HL-60 (cell line): ENCODE data around the gene EPS8L1.

ENCODE experiments used
- DNase-seq, 2 experiments: peaks; one replicate each; pipeline ENCODE4 v3.0.0-alpha.2; 2010 to 2020; ENCODE audit warnings: low read depth in 1 of 2, low spot score in 1 of 2
- H3K27ac ChIP-seq: fragments of 250-450 bp; sonication (Bioruptor Pico); replicated peaks from 2 replicates; pipeline ENCODE4 v1.5.1; 2020; ENCODE audit warnings: mild to moderate bottlenecking, moderate library complexity
- H3K27me3 ChIP-seq: fragments of 250-450 bp; sonication (Bioruptor Pico); 2 replicates; pipeline ENCODE4 v1.5.1; 2021; ENCODE audit warnings: mild to moderate bottlenecking, moderate library complexity; ENCODE audit not compliant: insufficient read depth, poor library complexity, severe bottlenecking
- H3K4me3 ChIP-seq: replicated peaks from 2 replicates; pipeline ENCODE4 v1.5.1; 2011; ENCODE audit warnings: mild to moderate bottlenecking, control low read depth, low read length; ENCODE audit not compliant: insufficient read depth
- GABPA ChIP-seq: IDR thresholded peaks from 2 replicates; pipeline ENCODE4 v1.6.1; 2012; ENCODE audit warnings: low read depth
- POLR2AphosphoS5 ChIP-seq: IDR thresholded peaks from 2 replicates; pipeline ENCODE4 v1.6.1; 2012; ENCODE audit warnings: low read depth
- SPI1 ChIP-seq: IDR thresholded peaks from 2 replicates; pipeline ENCODE4 v1.6.1; 2012; ENCODE audit warnings: low read depth, mild to moderate bottlenecking, borderline replicate concordance
- TF ChIP-seq, protein P1 (sequence below): IDR thresholded peaks from 2 replicates; pipeline ENCODE4 v1.6.1; 2012; ENCODE audit warnings: low read depth; ENCODE audit not compliant: insufficient replicate concordance
- TF ChIP-seq, protein P2 (sequence below): IDR thresholded peaks from one replicate; pipeline ENCODE4 v1.5.1; 2011; ENCODE audit warnings: low read length, control low read depth, inconsistent platforms; ENCODE audit not compliant: insufficient read depth

EPS8L1 gene

DNA sequence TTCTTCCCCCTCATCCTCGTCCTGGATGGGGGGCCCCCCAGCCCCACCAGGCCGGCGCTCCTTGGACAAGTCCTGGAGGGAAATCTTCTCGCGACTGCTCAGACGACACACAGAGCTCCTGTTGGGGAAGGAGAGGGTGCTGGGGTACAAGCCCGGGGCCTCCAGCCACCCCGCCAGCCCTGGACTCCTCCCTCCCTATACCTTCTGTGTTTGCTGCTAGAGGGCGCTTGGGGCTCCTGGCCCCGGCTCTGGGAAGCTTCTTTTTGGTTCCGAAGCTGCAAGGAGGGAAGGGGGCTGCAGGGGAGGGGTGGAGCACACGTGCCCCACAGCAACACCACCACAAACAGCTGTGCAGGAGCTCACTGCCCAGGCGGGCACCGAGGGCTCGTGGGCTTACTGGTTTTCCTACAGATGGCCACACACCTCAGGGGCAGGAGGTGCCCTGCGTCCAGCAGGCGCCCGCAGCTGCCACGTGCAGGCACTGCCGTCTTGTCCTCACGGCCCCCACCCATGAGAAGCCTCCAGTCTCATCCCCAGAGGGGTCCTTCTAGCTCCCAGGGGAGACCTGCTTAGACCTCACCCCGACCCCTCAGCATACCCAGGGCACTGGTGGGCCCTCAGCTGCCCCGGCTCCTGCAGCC lies 20.5 kb downstream of the EPS8L1 start:
- no peak overlapping the region for H3K27ac ChIP-seq
- no peak for DNase-seq
- H3K4me3 ChIP-seq = no peak overlapping the region
- no peaks in the 10 kb centered on the region for H3K27me3 ChIP-seq
- TF ChIP-seq GABPA (no peak), SPI1 (no peak), POLR2AphosphoS5 (no peak)
- TF ChIP-seq, protein P1, sequence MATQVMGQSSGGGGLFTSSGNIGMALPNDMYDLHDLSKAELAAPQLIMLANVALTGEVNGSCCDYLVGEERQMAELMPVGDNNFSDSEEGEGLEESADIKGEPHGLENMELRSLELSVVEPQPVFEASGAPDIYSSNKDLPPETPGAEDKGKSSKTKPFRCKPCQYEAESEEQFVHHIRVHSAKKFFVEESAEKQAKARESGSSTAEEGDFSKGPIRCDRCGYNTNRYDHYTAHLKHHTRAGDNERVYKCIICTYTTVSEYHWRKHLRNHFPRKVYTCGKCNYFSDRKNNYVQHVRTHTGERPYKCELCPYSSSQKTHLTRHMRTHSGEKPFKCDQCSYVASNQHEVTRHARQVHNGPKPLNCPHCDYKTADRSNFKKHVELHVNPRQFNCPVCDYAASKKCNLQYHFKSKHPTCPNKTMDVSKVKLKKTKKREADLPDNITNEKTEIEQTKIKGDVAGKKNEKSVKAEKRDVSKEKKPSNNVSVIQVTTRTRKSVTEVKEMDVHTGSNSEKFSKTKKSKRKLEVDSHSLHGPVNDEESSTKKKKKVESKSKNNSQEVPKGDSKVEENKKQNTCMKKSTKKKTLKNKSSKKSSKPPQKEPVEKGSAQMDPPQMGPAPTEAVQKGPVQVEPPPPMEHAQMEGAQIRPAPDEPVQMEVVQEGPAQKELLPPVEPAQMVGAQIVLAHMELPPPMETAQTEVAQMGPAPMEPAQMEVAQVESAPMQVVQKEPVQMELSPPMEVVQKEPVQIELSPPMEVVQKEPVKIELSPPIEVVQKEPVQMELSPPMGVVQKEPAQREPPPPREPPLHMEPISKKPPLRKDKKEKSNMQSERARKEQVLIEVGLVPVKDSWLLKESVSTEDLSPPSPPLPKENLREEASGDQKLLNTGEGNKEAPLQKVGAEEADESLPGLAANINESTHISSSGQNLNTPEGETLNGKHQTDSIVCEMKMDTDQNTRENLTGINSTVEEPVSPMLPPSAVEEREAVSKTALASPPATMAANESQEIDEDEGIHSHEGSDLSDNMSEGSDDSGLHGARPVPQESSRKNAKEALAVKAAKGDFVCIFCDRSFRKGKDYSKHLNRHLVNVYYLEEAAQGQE = no peak
- TF ChIP-seq, protein P2, sequence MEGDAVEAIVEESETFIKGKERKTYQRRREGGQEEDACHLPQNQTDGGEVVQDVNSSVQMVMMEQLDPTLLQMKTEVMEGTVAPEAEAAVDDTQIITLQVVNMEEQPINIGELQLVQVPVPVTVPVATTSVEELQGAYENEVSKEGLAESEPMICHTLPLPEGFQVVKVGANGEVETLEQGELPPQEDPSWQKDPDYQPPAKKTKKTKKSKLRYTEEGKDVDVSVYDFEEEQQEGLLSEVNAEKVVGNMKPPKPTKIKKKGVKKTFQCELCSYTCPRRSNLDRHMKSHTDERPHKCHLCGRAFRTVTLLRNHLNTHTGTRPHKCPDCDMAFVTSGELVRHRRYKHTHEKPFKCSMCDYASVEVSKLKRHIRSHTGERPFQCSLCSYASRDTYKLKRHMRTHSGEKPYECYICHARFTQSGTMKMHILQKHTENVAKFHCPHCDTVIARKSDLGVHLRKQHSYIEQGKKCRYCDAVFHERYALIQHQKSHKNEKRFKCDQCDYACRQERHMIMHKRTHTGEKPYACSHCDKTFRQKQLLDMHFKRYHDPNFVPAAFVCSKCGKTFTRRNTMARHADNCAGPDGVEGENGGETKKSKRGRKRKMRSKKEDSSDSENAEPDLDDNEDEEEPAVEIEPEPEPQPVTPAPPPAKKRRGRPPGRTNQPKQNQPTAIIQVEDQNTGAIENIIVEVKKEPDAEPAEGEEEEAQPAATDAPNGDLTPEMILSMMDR = no peak

DNA sequence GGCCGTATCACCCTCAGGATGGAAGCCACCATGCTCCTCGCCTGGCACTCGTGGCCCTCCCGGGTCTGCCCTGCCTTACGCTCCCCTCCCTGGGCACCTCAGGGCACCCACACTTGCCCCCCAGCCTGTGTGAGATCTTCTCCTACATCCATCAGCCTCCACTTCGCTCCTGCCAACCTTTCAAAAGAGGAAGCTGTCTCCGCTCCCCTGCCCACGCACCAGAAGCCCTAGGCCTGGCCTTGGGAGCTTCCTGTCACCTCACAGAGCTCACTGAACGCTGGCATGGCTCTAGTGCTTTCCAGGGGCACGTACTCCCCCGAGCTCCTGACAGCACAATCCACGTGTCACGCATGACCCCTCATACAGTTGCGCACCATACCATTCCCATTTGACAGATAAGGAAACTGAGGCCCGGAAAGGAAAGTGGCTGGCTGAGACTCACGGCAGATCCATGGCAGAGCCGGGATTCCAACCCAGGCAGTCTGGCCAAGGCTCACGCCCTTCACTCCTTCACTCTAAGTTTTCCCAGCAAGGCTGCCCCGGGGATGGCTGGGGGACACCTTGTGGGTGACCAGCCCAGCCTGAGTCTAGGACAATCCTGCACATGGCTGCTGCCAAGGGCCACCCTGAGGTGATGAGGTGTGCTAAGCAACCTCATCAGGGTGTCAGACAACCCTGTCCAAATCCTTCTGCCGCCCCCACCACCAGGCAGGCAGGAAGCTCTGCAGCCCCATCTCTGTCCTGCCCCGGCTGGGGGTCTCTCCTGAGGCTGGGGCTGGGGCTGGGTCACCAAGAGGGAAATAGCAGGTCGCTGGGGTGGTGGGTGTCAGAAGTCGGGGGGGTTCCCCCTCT lies 22.4 kb downstream of the EPS8L1 start:
- no peak overlapping the region for H3K4me3 ChIP-seq
- TF ChIP-seq POLR2AphosphoS5 (peak; percentile 63), GABPA (no peak), SPI1 (peak; percentile 79; the same call in 1 of the 2 replicates)
- TF ChIP-seq, protein P1 = no peak
- TF ChIP-seq, protein P2 = no peak
- peak; percentile 41 to 91 for DNase-seq
- peak overlapping the region; percentile 34 for H3K27ac ChIP-seq
- H3K27me3 ChIP-seq = no peaks in the 10 kb centered on the region

DNA sequence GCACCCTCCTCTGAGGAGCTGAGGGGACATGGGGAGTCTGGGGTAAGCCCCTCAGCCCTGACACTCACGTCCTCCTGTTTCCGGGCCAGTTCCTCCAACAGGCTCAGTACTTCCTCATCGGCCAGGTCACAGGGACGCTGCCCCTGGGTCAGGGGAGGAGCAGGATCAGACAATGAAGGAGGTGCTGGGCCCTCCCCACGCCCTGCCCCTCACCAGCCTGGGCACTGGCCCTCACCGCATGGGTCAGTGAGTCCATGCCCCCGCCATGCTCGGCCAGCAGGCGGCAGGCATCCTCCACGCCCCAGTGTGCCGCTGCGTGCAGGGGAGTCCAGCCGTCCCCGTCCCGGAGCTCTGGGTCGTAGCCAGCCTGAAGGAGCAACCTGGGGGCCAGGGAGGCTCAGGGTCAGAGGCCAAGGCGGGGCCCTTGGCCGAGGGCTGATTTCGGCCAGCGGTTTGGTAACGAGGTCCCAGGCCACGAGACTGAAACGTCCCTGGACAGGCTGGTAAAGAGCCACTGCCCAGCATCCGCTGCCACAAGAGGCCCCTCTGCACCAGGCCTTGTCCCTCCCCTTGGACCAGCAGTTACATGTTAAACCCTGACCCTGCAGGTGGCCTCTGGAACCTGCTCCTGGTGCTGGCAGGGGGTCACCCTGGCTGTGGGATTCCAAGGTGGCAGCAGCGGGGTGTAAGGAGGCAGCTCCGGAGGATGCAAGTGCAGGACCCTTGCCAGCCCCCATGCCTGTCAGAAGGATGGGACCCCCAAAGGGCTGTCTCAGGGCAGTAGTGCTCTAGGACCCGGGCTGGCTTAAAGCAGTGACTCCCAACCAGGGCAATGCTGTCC lies 23.3 kb downstream of the EPS8L1 start:
- H3K27ac ChIP-seq = peak overlapping the region; percentile 34
- no peak for TF ChIP-seq GABPA
- TF ChIP-seq, protein P1 = no peak
- TF ChIP-seq, protein P2 = peak; percentile 7
- H3K27me3 ChIP-seq = no peaks in the 10 kb centered on the region
- DNase-seq = peak; percentile 41 to 47
- H3K4me3 ChIP-seq = no peak overlapping the region
